ENCODE measurements around the gene PLCG2. TPM values are rescaled to one million over a fixed set of nuclear protein-coding genes. Genes with fewer than 3 reads are reported as not detected.
A peak's percentile ranks its signal among the peaks of the same experiment; 100 is the strongest.

Gene PLCG2
- total RNA-seq, 1 donor from 2014 or later = 47.6 TPM

GRCh38 chr16:81814751-81815428 is 35.8 kb downstream of the PLCG2 start:
- ATAC-seq = no peak
- Histone ChIP-seq H3K4me3 (no peak overlapping the region), H3K27ac (no peak overlapping the region), H3K27me3 (no peaks in the 10 kb centered on the region), H3K9me3 (no peaks in the 10 kb centered on the region), H3K36me3 (no peaks in the 10 kb centered on the region), H3K4me1 (no peaks in the 10 kb centered on the region)
- no peak for DNase-seq
- intact Hi-C loops (cut with DNase I) = no loop called here
- no peak for TF ChIP-seq CTCF (IDR thresholded peaks at IDR 0.05)

GRCh38 chr16:81815429-81815766 is 36.3 kb downstream of the PLCG2 start:
- H3K4me3 ChIP-seq = no peak overlapping the region
- intact Hi-C loops (cut with DNase I) = no loop called here
- ATAC-seq = no peak
- H3K36me3 ChIP-seq = no peaks in the 10 kb centered on the region
- no peak for DNase-seq
- H3K9me3 ChIP-seq = no peaks in the 10 kb centered on the region
- no peak for TF ChIP-seq CTCF (IDR thresholded peaks at IDR 0.05)
- H3K27ac ChIP-seq = no peak overlapping the region
- no peaks in the 10 kb centered on the region for H3K27me3 ChIP-seq
- no peaks in the 10 kb centered on the region for H3K4me1 ChIP-seq

- intact Hi-C loops (cut with DNase I) = no loop called here
- H3K36me3 ChIP-seq = no peaks in the 10 kb centered on the region
- H3K9me3 ChIP-seq = no peaks in the 10 kb centered on the region
- H3K27me3 ChIP-seq = no peaks in the 10 kb centered on the region
- TF ChIP-seq CTCF (IDR thresholded peaks at IDR 0.05) = no peak
- H3K4me3 ChIP-seq = no peak overlapping the region
- ATAC-seq (no peak), DNase-seq (no peak)
- no peak overlapping the region for H3K27ac ChIP-seq
- H3K4me1 ChIP-seq = no peaks in the 10 kb centered on the region
Measured at GRCh38 chr16:81816351-81816750, 37.3 kb downstream of the PLCG2 start.

- TF ChIP-seq CTCF (IDR thresholded peaks at IDR 0.05) = no peak
- ATAC-seq (no peak), DNase-seq (no peak)
- Histone ChIP-seq H3K36me3 (no peaks in the 10 kb centered on the region), H3K4me3 (no peak overlapping the region), H3K27ac (peak overlapping the region; percentile 36), H3K4me1 (no peaks in the 10 kb centered on the region), H3K27me3 (no peaks in the 10 kb centered on the region), H3K9me3 (no peaks in the 10 kb centered on the region)
- intact Hi-C loops (cut with DNase I) = no loop called here
Measured at GRCh38 chr16:81816793-81817210, 37.7 kb downstream of the PLCG2 start.

- no peaks in the 10 kb centered on the region for H3K27me3 ChIP-seq
- no peak overlapping the region for H3K27ac ChIP-seq
- H3K9me3 ChIP-seq = no peaks in the 10 kb centered on the region
- no peaks in the 10 kb centered on the region for H3K36me3 ChIP-seq
- intact Hi-C loops (cut with DNase I) = no loop called here
- DNase-seq (no peak), ATAC-seq (no peak)
- no peak overlapping the region for H3K4me3 ChIP-seq
- no peak for TF ChIP-seq CTCF (IDR thresholded peaks at IDR 0.05)
- no peaks in the 10 kb centered on the region for H3K4me1 ChIP-seq
Measured at GRCh38 chr16:81817296-81817695, 38.2 kb downstream of the PLCG2 start.

Measured in upper lobe of right lung (tissue), 1 donor.